ENCODE results near the gene AGR3.

AGR3 gene

GRCh38 chr7:16923019-16923418, 41.2 kb upstream of the AGR3 start:
- POLR2A ChIA-PET, result no interaction called here

DNA sequence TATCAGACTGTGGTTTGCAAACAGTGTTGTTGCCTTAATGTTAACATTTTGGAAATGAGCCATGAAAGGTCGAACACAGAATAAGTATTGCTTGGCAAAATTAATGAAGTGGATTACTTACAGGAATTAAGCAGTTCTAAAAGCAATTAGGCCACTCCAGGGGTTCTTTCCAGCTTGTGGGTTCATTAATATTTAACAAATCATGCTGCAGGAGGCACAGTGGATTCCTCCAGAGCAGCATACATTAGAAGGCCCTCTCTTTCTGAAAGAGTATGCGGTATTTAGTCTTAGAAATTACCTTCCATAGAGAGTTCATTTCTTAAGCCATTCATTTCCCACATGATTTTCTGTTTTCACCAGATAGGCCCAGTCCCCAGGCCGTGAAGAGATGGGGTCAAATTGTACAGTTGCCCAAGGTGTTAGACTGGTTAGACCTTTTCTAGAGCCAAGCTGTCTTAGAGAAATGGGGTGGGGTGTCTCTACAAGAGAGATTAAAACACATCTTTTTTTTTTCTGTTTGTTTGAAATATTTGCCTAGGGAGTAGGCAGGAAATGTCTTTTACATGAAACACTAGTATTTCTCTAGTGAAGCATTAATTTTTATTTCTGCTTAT, 40.0 kb upstream of the AGR3 start:
- ChIA-PET POLR2A (no interaction called here), CTCF (interaction anchor here (0.6 kb wide), 1 partner anchor 211 kb away, joined by 4 read pairs; no protein-coding TSS in a partner anchor)
- DNase-seq (ENCODE audit: extremely low spot score), result no peak
- TF ChIP-seq FOXM1 (IDR thresholded peaks at IDR 0.05; ENCODE audit: borderline replicate concordance), result no peak
- TF ChIP-seq SUZ12 (IDR thresholded peaks at IDR 0.05), result no peak
- TF ChIP-seq ELF4 (IDR thresholded peaks at IDR 0.05), result no peak
- TF ChIP-seq ARNT (IDR thresholded peaks at IDR 0.05), result no peak
- TF ChIP-seq TARDBP (IDR thresholded peaks at IDR 0.05), result no peak
- TF ChIP-seq FOXA1 (IDR thresholded peaks at IDR 0.05), result no peak
- no peak for TF ChIP-seq LEF1 (IDR thresholded peaks at IDR 0.05; ENCODE audit: borderline replicate concordance)
- TF ChIP-seq SP1 (IDR thresholded peaks at IDR 0.05), result no peak
- no peak for TF ChIP-seq BHLHE40 (IDR thresholded peaks at IDR 0.05; ENCODE audit: borderline replicate concordance)
- no peak for TF ChIP-seq FOXK2 (IDR thresholded peaks at IDR 0.05)
- no peak for TF ChIP-seq L3MBTL2 (conservative IDR thresholded peaks at IDR 0.05)

More at GRCh38 chr7:16923019-16923418, 41.2 kb upstream of the AGR3 start:
- DNase-seq (ENCODE audit: extremely low spot score), result no peak
- CTCF ChIA-PET, result no interaction called here
- TF ChIP-seq SUZ12 (IDR thresholded peaks at IDR 0.05), result no peak
- no peak for TF ChIP-seq HDGF (IDR thresholded peaks at IDR 0.05; ENCODE audit: borderline replicate concordance)
- no peak for TF ChIP-seq FOXM1 (IDR thresholded peaks at IDR 0.05; ENCODE audit: borderline replicate concordance)
- no peak for TF ChIP-seq FOXA1 (IDR thresholded peaks at IDR 0.05)
- no peak for TF ChIP-seq PKNOX1 (IDR thresholded peaks at IDR 0.05)

DNA sequence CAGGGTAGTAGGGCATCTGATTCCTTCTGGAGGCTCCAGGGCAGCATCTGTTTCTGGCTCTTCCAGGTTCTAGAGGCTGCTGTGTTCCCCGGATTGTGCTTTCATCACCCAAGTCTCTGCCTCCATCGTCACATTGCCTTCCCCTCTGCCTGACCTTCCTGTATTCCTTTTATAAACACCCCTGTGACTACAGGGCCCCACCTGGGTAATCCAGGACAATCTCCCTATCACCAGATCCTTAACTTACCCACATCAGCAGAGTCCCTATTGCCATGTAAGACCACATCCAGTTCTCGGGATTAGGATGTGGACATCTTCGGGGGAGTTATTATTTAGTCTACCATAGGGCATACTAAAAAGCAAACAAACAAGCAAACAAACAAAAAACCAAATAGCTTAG, 39.4 kb upstream of the AGR3 start:
- no peak for DNase-seq (ENCODE audit: extremely low spot score)
- POLR2A ChIA-PET, result no interaction called here
- TF ChIP-seq ZNF384 (IDR thresholded peaks at IDR 0.05), result no peak
- TF ChIP-seq HDGF (IDR thresholded peaks at IDR 0.05; ENCODE audit: borderline replicate concordance), result no peak
- no peak for TF ChIP-seq SUZ12 (IDR thresholded peaks at IDR 0.05)
- no peak for TF ChIP-seq FOXM1 (IDR thresholded peaks at IDR 0.05; ENCODE audit: borderline replicate concordance)
- TF ChIP-seq LEF1 (IDR thresholded peaks at IDR 0.05; ENCODE audit: borderline replicate concordance), result no peak
- TF ChIP-seq ARNT (IDR thresholded peaks at IDR 0.05), result no peak
- no peak for TF ChIP-seq CTBP1 (IDR thresholded peaks at IDR 0.05; ENCODE audit: borderline replicate concordance)
- no peak for TF ChIP-seq NFRKB (IDR thresholded peaks at IDR 0.05)
- no peak for TF ChIP-seq FOXA1 (IDR thresholded peaks at IDR 0.05)
- no peak for TF ChIP-seq TARDBP (IDR thresholded peaks at IDR 0.05)
- no peak for TF ChIP-seq L3MBTL2 (conservative IDR thresholded peaks at IDR 0.05)
- no peak for TF ChIP-seq PKNOX1 (IDR thresholded peaks at IDR 0.05)
- TF ChIP-seq FOXK2 (IDR thresholded peaks at IDR 0.05), result no peak
- TF ChIP-seq BHLHE40 (IDR thresholded peaks at IDR 0.05; ENCODE audit: borderline replicate concordance), result no peak
- no peak for TF ChIP-seq SP1 (IDR thresholded peaks at IDR 0.05)
- no peak for TF ChIP-seq ELF4 (IDR thresholded peaks at IDR 0.05)
- CTCF ChIA-PET, result no interaction called here

- ChIA-PET CTCF (no interaction called here), POLR2A (no interaction called here)
- DNase-seq (ENCODE audit: extremely low spot score), result no peak
- TF ChIP-seq FOXA1 (IDR thresholded peaks at IDR 0.05) (no peak), NFRKB (IDR thresholded peaks at IDR 0.05) (no peak), L3MBTL2 (conservative IDR thresholded peaks at IDR 0.05) (no peak)
Observed at GRCh38 chr7:16919440-16919839, 37.7 kb upstream of the AGR3 start.

- POLR2A ChIA-PET, result no interaction called here
- TF ChIP-seq ELF4 (IDR thresholded peaks at IDR 0.05) (no peak), FOXK2 (IDR thresholded peaks at IDR 0.05) (no peak), HDGF (IDR thresholded peaks at IDR 0.05; ENCODE audit: borderline replicate concordance) (no peak), ARNT (IDR thresholded peaks at IDR 0.05) (no peak), CTBP1 (IDR thresholded peaks at IDR 0.05; ENCODE audit: borderline replicate concordance) (no peak), FOXA1 (IDR thresholded peaks at IDR 0.05) (no peak)
- CTCF ChIA-PET, result interaction anchor here (0.6 to 1.8 kb wide), 5 partner anchors 11 to 224 kb away, joined by 3 to 9 read pairs (median 6); no protein-coding TSS in a partner anchor
- no peak for DNase-seq (ENCODE audit: extremely low spot score)
Observed at GRCh38 chr7:16918288-16918895, 36.6 kb upstream of the AGR3 start.

DNA sequence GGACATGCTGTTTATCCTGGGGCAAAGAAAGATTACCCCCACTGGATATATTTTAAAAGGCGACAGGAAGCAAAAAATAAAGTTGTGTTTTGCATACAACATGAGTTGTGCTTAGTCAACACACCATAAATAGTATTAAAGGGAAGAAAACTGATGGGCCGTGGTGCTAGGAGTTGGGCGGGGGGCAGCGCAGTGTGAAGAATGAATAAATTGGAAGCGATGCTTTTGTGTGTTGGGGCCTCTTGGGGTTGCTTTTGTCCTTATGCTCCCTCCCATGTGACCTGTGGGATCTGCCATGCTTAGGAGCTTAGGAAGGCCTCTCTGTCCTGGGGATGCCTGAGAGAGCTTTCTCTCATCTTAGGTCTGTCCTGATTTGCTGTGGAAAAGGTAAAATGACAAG, 35.0 kb upstream of the AGR3 start:
- CTCF ChIA-PET, result interaction anchor here (0.5 to 1.8 kb wide), 2 partner anchors 115 to 296 kb away, joined by 5 to 8 read pairs; no protein-coding TSS in a partner anchor
- POLR2A ChIA-PET, result no interaction called here
- DNase-seq (ENCODE audit: extremely low spot score), result no peak
- TF ChIP-seq LEF1 (IDR thresholded peaks at IDR 0.05; ENCODE audit: borderline replicate concordance), result no peak
- TF ChIP-seq SUZ12 (IDR thresholded peaks at IDR 0.05), result no peak
- no peak for TF ChIP-seq FOXA1 (IDR thresholded peaks at IDR 0.05)
- no peak for TF ChIP-seq HDGF (IDR thresholded peaks at IDR 0.05; ENCODE audit: borderline replicate concordance)
- TF ChIP-seq TARDBP (IDR thresholded peaks at IDR 0.05), result no peak
- no peak for TF ChIP-seq ZNF384 (IDR thresholded peaks at IDR 0.05)
- TF ChIP-seq FOXM1 (IDR thresholded peaks at IDR 0.05; ENCODE audit: borderline replicate concordance), result no peak
- TF ChIP-seq FOXK2 (IDR thresholded peaks at IDR 0.05), result no peak
- TF ChIP-seq NFRKB (IDR thresholded peaks at IDR 0.05), result no peak

DNA sequence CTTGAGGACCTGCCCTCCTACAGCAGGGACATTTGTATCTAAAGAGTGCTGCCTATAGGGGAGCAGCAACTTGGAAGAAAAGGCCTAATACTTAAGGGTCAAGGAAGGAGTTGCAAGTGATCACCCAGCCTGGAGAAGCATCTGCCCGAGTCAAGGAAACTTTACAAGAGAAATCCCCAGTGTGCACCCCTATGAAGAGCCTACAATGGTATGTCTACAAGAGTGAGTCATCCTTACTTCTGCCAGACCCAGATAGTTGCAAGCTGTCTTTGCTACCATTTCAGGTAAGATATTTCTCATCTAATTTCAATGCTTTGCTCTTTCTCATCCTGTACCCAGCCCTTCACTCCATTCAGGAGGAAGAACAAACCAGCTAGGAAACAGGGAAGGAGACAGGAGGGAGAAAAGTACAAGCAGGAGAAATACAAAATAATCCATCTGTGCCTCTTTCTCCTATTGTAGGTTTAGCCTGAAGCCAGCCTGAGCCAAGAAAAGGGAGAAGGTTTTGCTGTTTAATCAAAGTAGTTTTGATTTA, 34.4 kb upstream of the AGR3 start:
- DNase-seq (ENCODE audit: extremely low spot score), result no peak
- TF ChIP-seq CTBP1 (IDR thresholded peaks at IDR 0.05; ENCODE audit: borderline replicate concordance), result no peak
- no peak for TF ChIP-seq LEF1 (IDR thresholded peaks at IDR 0.05; ENCODE audit: borderline replicate concordance)
- TF ChIP-seq ELF4 (IDR thresholded peaks at IDR 0.05), result no peak
- TF ChIP-seq FOXA1 (IDR thresholded peaks at IDR 0.05), result no peak
- no peak for TF ChIP-seq BHLHE40 (IDR thresholded peaks at IDR 0.05; ENCODE audit: borderline replicate concordance)
- TF ChIP-seq NFRKB (IDR thresholded peaks at IDR 0.05), result no peak
- no peak for TF ChIP-seq SUZ12 (IDR thresholded peaks at IDR 0.05)
- no peak for TF ChIP-seq ARNT (IDR thresholded peaks at IDR 0.05)
- no peak for TF ChIP-seq TARDBP (IDR thresholded peaks at IDR 0.05)
- TF ChIP-seq HDGF (IDR thresholded peaks at IDR 0.05; ENCODE audit: borderline replicate concordance), result no peak
- POLR2A ChIA-PET, result no interaction called here
- CTCF ChIA-PET, result interaction anchor here (1.1 kb wide), 1 partner anchor 115 kb away, joined by 3 read pairs; no protein-coding TSS in a partner anchor
